OCI-LY1 (cell line): ENCODE results near the gene PLTP.
"Not testable (repeated sequence)": the region's sequence is repeated elsewhere in the genome, so short reads cannot be mapped to it uniquely, and the experiment has no call there.

Experiments
- H2AFZ ChIP-seq: fragments of 200-600 bp; sonication (generic), shearing (Covaris generic); 2 replicates; pipeline ENCODE4 v1.6.0; 2014; ENCODE audit warnings: antibody characterized with exemption, mild to moderate bottlenecking, low read length
- H3F3A ChIP-seq: fragments of 200-600 bp; sonication (generic), shearing (Covaris generic); 2 replicates; pipeline ENCODE4 v1.6.0; 2014; ENCODE audit warnings: mild to moderate bottlenecking, antibody characterized with exemption, low read length, moderate library complexity; ENCODE audit not compliant: insufficient read depth
- H3K27ac ChIP-seq: fragments of 200-600 bp; sonication (generic); 2 replicates; pipeline ENCODE4 v1.5.1; 2014; ENCODE audit warnings: low read length, mixed run types, mild to moderate bottlenecking, low read depth; ENCODE audit not compliant: poor library complexity, severe bottlenecking
- H3K27me3 ChIP-seq: fragments of 200-600 bp; sonication (generic); 2 replicates; pipeline ENCODE4 v1.6.0; 2014; ENCODE audit warnings: antibody characterized with exemption, mild to moderate bottlenecking, low read length, moderate library complexity; ENCODE audit not compliant: insufficient read depth
- H3K36me3 ChIP-seq: fragments of 200-600 bp; sonication (generic); 2 replicates; pipeline ENCODE4 v1.6.1; 2014; ENCODE audit warnings: mild to moderate bottlenecking, antibody characterized with exemption, low read length, moderate library complexity, mixed read lengths; ENCODE audit not compliant: insufficient read depth
- H3K4me1 ChIP-seq: fragments of 200-600 bp; sonication (generic); 2 replicates; pipeline ENCODE4 v1.5.1; 2014; ENCODE audit warnings: mild to moderate bottlenecking, low read length, moderate library complexity; ENCODE audit not compliant: insufficient read depth, severe bottlenecking
- H3K4me2 ChIP-seq: fragments of 200-600 bp; sonication (generic), shearing (Covaris generic); 2 replicates; pipeline ENCODE4 v1.6.1; 2014; ENCODE audit warnings: low read length
- H3K4me3 ChIP-seq: fragments of 200-600 bp; sonication (generic); 2 replicates; pipeline ENCODE4 v1.5.1; 2014; ENCODE audit warnings: low read length, low read depth, mild to moderate bottlenecking, mixed read lengths; ENCODE audit not compliant: poor library complexity, severe bottlenecking
- H3K79me2 ChIP-seq: fragments of 200-600 bp; shearing (Covaris generic); 2 replicates; pipeline ENCODE4 v1.6.1; 2016; ENCODE audit warnings: mixed run types, low read length, mixed read lengths; ENCODE audit not compliant: insufficient read depth
- H3K9ac ChIP-seq: fragments of 200-600 bp; sonication (generic), shearing (Covaris generic); 2 replicates; pipeline ENCODE4 v1.6.1; 2014; ENCODE audit warnings: mild to moderate bottlenecking, low read length, mixed read lengths
- H3K9me2 ChIP-seq: fragments of 200-600 bp; sonication (generic), shearing (Covaris generic); 2 replicates; pipeline ENCODE4 v1.6.1; 2014; ENCODE audit warnings: low read depth, mild to moderate bottlenecking, low read length, mixed read lengths
- H3K9me3 ChIP-seq: fragments of 200-600 bp; shearing (Covaris generic); 2 replicates; pipeline ENCODE4 v1.6.1; 2014; ENCODE audit warnings: low read length, mixed read lengths
- H4K20me1 ChIP-seq: fragments of 200-600 bp; sonication (generic), shearing (Covaris generic); 2 replicates; pipeline ENCODE4 v1.6.0; 2016; ENCODE audit warnings: mild to moderate bottlenecking, low read length; ENCODE audit not compliant: insufficient read depth
- EZH2 ChIP-seq: fragments of 200-600 bp; sonication (generic), shearing (Covaris generic); IDR thresholded peaks from 2 replicates; pipeline ENCODE4 v1.8.0; 2017; ENCODE audit warnings: borderline replicate concordance, mixed run types, mild to moderate bottlenecking, antibody characterized with exemption, low read length, moderate library complexity, mixed read lengths
- TF ChIP-seq, protein P1 (sequence below): fragments of 200-600 bp; sonication (generic), shearing (Covaris generic); IDR thresholded peaks from 2 replicates; pipeline ENCODE4 v1.5.1; 2017; ENCODE audit warnings: mild to moderate bottlenecking, antibody characterized with exemption, low read length, moderate library complexity, mixed read lengths

PLTP gene

DNA sequence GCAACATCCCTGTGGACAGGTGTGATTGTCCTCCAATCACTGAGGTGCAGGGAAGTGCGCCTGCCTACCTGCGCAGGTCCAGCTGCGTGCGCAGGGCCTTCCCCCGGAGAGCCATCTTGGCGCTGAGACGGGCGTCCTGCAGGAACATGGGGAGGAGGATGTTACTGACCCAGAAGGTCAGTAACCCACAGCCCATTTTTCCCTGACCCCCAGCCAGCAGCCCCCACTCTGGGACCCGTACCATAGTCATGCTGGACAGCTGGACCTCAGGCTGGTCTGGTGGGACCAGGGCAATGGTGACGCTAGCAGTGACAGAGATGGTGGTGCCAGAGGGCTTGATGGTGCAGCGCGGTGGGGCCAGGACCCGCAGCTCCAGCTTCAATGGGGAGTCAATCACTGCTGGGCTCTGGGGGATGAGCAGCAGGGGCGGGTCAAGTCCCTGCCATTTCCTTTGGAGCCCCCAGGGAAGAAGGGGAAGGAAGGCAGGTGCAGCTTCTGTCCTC is 9.7 kb downstream of the PLTP start:
- TF ChIP-seq, protein P1, sequence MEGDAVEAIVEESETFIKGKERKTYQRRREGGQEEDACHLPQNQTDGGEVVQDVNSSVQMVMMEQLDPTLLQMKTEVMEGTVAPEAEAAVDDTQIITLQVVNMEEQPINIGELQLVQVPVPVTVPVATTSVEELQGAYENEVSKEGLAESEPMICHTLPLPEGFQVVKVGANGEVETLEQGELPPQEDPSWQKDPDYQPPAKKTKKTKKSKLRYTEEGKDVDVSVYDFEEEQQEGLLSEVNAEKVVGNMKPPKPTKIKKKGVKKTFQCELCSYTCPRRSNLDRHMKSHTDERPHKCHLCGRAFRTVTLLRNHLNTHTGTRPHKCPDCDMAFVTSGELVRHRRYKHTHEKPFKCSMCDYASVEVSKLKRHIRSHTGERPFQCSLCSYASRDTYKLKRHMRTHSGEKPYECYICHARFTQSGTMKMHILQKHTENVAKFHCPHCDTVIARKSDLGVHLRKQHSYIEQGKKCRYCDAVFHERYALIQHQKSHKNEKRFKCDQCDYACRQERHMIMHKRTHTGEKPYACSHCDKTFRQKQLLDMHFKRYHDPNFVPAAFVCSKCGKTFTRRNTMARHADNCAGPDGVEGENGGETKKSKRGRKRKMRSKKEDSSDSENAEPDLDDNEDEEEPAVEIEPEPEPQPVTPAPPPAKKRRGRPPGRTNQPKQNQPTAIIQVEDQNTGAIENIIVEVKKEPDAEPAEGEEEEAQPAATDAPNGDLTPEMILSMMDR, result no peak
- no peak for TF ChIP-seq EZH2
- Histone ChIP-seq H3K9me3 (no peaks in the 10 kb centered on the region), H4K20me1 (no peaks in the 10 kb centered on the region), H2AFZ (no peak overlapping the region), H3K9ac (no peak overlapping the region), H3K36me3 (peaks cover 9% of the 10 kb centered on the region; the same call in 1 of the 2 replicates), H3K9me2 (no peaks in the 10 kb centered on the region), H3K79me2 (no peaks in the 10 kb centered on the region), H3K4me1 (peaks cover 7% of the 10 kb centered on the region), H3K27ac (no peak overlapping the region), H3K4me2 (no peak overlapping the region), H3F3A (no peaks in the 10 kb centered on the region), H3K27me3 (no peaks in the 10 kb centered on the region), H3K4me3 (no peak overlapping the region)

DNA sequence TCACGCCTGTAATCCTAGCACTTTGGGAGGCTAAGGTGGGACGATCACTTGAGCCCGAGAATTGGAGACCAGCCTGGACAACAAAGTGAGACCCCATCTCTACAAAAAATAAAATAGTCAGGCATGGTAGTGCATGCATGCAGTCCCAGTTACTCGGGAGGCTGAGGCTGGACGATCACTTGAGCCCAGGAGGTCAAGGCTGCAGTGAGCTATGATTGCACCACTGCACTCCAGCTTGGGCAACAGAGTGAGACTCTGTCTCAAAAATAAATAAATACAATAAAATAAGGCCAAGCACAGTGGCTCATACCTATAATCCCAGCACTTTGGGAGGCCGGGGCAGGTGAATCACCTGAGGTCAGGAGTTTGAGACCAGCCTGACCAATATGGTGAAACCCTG is 10.6 kb downstream of the PLTP start:
- not testable (repeated sequence) for H3K4me3 ChIP-seq, H3K9me2 ChIP-seq, H2AFZ ChIP-seq, H3K27ac ChIP-seq, H3K9ac ChIP-seq, H3K4me2 ChIP-seq, H4K20me1 ChIP-seq, H3K4me1 ChIP-seq, H3K79me2 ChIP-seq, H3K27me3 ChIP-seq, H3K9me3 ChIP-seq, H3F3A ChIP-seq
- H3K36me3 ChIP-seq, result peaks cover 16% of the 10 kb centered on the region; the same call in 1 of the 2 replicates

DNA sequence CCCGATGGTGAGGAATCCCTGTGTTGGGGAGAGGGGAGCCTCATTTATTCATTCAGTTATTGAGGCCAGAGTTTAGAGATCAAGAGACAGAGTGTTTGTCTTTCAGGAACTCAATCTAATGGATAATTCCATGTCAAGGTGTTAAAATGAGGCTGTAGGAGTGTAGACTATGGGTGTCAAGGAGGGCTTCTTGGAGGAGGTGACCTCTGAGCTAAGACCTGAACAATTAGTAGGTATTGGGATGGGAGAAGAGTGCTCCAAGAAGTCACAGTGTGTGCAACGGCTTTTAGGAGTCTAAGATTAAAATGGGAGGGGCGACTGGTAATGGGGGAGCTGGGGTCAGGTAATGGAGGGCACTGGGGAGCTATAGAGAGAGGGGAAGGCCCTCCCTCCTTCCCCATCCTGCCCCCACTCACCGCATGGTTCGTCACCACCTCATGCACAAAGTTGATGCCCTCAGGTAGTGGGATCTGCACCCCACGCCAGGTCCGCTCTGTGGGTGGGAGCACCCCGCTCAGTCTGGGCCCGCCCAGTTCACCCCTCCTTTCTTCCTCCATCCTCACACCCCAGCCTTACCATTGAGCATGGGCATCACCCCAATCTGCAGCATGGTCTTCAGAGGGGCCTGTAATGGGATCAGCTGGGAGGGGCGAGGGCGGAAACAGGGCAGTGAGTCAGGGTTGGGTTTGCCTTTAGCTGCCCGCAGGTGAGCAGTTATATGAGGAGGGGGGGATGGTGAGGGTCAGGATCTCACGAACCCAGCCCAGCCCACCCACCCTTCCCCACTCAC is 12.7 kb downstream of the PLTP start:
- Histone ChIP-seq H3K79me2 (no peaks in the 10 kb centered on the region), H4K20me1 (no peaks in the 10 kb centered on the region), H3K36me3 (peaks cover 16% of the 10 kb centered on the region; the same call in 1 of the 2 replicates), H3F3A (no peaks in the 10 kb centered on the region), H3K4me1 (no peaks in the 10 kb centered on the region), H3K27me3 (no peaks in the 10 kb centered on the region), H3K9me3 (no peaks in the 10 kb centered on the region), H3K9ac (no peak overlapping the region), H3K9me2 (no peaks in the 10 kb centered on the region), H3K27ac (no peak overlapping the region), H3K4me3 (no peak overlapping the region), H3K4me2 (no peak overlapping the region), H2AFZ (no peak overlapping the region)
- TF ChIP-seq EZH2, result no peak
- TF ChIP-seq, protein P1, result no peak

DNA sequence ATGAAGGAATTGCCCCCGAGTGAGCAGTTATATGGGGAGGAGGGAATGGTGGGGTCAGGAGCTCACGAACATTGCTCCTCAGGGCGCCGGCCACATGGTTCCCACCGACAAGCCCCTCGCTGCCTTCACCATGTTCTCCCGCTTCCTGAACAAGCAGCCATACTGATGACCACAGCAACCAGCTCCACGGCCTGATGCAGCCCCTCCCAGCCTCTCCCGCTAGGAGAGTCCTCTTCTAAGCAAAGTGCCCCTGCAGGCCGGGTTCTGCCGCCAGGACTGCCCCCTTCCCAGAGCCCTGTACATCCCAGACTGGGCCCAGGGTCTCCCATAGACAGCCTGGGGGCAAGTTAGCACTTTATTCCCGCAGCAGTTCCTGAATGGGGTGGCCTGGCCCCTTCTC is 13.7 kb downstream of the PLTP start:
- Histone ChIP-seq H3F3A (no peaks in the 10 kb centered on the region), H3K79me2 (no peaks in the 10 kb centered on the region), H3K27ac (no peak overlapping the region), H3K9me2 (no peaks in the 10 kb centered on the region), H4K20me1 (no peaks in the 10 kb centered on the region), H3K27me3 (no peaks in the 10 kb centered on the region), H3K4me1 (no peaks in the 10 kb centered on the region), H3K4me3 (no peak overlapping the region), H3K36me3 (peaks cover 23% of the 10 kb centered on the region; the same call in 1 of the 2 replicates), H3K9me3 (no peaks in the 10 kb centered on the region), H3K4me2 (no peak overlapping the region), H3K9ac (no peak overlapping the region), H2AFZ (no peak overlapping the region)
- no peak for TF ChIP-seq EZH2
- TF ChIP-seq, protein P1, result no peak
